ENCODE measurements around the gene ERC2. TPM values are rescaled to one million over a fixed set of nuclear protein-coding genes. Genes with fewer than 3 reads are reported as not detected.
A peak's percentile ranks its signal among the peaks of the same experiment; 100 is the strongest.

The ERC2 gene
- polyA plus RNA-seq, 1 experiment, result 0.07 TPM

DNA sequence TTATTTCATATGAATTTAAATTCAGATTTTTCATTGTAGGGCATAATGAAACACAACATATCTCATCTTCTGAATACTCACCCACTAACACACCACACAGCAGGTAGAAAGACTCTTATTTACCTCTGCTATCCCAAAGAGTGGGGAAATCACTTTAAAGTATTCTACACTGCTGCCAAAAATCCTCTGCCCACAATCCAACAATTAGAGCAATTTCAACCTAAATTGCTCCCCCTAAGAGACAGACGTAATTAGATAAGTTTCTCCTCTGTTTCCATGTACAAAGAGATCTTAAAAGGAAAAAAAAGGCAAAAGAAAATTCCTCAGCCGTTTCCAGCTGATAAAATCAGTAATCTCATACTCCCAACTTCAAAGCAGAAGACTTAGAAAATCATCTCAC, 331.8 kb downstream of the ERC2 start:
- no peak for DNase-seq (ENCODE audit: low read depth)
- POLR2A ChIA-PET, result no interaction called here
- Histone ChIP-seq H3K27me3 (ENCODE audit: control insufficient read depth, insufficient read depth, low read length) (no peaks in the 10 kb centered on the region), H3K4me3 (ENCODE audit: low read depth, low read length) (no peak overlapping the region), H3K36me3 (ENCODE audit: control insufficient read depth, insufficient read depth, low read length) (no peaks in the 10 kb centered on the region)
- TF ChIP-seq, protein P1, sequence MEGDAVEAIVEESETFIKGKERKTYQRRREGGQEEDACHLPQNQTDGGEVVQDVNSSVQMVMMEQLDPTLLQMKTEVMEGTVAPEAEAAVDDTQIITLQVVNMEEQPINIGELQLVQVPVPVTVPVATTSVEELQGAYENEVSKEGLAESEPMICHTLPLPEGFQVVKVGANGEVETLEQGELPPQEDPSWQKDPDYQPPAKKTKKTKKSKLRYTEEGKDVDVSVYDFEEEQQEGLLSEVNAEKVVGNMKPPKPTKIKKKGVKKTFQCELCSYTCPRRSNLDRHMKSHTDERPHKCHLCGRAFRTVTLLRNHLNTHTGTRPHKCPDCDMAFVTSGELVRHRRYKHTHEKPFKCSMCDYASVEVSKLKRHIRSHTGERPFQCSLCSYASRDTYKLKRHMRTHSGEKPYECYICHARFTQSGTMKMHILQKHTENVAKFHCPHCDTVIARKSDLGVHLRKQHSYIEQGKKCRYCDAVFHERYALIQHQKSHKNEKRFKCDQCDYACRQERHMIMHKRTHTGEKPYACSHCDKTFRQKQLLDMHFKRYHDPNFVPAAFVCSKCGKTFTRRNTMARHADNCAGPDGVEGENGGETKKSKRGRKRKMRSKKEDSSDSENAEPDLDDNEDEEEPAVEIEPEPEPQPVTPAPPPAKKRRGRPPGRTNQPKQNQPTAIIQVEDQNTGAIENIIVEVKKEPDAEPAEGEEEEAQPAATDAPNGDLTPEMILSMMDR (IDR thresholded peaks at IDR 0.05; ENCODE audit: insufficient read depth, low read depth, low read length), result no peak
- CTCF ChIA-PET, result interaction anchor here (0.6 kb wide), 1 partner anchor 9 kb away, joined by 3 read pairs; no protein-coding TSS in a partner anchor

DNA sequence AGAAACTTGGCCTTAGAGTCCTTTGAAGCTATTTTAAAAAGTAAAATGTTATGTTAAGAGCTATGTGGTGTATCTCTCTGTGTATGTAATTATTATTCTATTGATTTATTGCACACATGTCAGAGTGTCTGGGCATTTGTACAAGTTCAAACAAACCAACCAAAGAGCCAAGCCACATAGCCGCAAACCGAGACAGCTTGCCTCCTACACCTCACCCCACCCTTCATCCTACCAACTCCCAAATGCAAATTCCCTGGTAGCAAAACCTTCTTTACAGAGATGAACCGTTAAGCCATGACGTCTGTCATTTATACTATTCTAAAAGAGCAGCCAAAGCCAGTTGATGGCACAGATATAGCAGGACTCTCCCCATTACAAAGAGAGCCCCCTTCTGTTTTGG, 332.3 kb downstream of the ERC2 start:
- TF ChIP-seq, protein P1 (IDR thresholded peaks at IDR 0.05; ENCODE audit: insufficient read depth, low read depth, low read length), result no peak

DNA sequence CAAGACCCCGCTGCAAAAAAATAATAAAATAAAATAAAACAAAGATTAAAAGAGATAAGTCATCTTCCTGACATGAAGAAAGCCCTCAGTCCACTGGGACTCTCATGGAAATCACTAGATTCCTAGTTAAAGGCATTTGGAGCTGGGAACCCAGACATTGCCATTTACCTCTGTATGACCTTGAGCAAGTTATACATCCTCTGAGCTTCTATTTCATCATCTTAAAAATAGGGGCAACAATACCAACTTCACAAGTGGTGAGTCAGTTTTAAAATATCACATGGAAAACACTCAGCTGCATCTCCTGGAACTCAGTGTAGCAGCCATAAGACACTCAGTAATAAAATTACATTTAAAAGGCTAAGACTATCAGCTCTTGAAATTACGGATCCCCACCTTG, 334.8 kb downstream of the ERC2 start:
- no peak overlapping the region for H3K4me3 ChIP-seq (ENCODE audit: low read depth, low read length)
- TF ChIP-seq, protein P1 (IDR thresholded peaks at IDR 0.05; ENCODE audit: insufficient read depth, low read depth, low read length), result no peak
- no peak for DNase-seq (ENCODE audit: low read depth)
- ChIA-PET POLR2A (interaction anchor here (0.5 to 1.4 kb wide), 2 partner anchors 13 to 1158 kb away, joined by 4 to 10 read pairs; no protein-coding TSS in a partner anchor), CTCF (interaction anchor here (0.7 kb wide), 1 partner anchor 9 kb away, joined by 3 read pairs; no protein-coding TSS in a partner anchor)
- no peaks in the 10 kb centered on the region for H3K27me3 ChIP-seq (ENCODE audit: control insufficient read depth, insufficient read depth, low read length)
- H3K36me3 ChIP-seq (ENCODE audit: control insufficient read depth, insufficient read depth, low read length), result no peaks in the 10 kb centered on the region

More for the DNA sequence above, 332.3 kb downstream of the ERC2 start:
- POLR2A ChIA-PET, result no interaction called here
- Histone ChIP-seq H3K27me3 (ENCODE audit: control insufficient read depth, insufficient read depth, low read length) (no peaks in the 10 kb centered on the region), H3K4me3 (ENCODE audit: low read depth, low read length) (no peak overlapping the region), H3K36me3 (ENCODE audit: control insufficient read depth, insufficient read depth, low read length) (no peaks in the 10 kb centered on the region)
- CTCF ChIA-PET, result interaction anchor here (0.6 to 1.7 kb wide), 2 partner anchors 10 to 19 kb away, joined by 3 to 4 read pairs; no protein-coding TSS in a partner anchor
- no peak for DNase-seq (ENCODE audit: low read depth)

DNA sequence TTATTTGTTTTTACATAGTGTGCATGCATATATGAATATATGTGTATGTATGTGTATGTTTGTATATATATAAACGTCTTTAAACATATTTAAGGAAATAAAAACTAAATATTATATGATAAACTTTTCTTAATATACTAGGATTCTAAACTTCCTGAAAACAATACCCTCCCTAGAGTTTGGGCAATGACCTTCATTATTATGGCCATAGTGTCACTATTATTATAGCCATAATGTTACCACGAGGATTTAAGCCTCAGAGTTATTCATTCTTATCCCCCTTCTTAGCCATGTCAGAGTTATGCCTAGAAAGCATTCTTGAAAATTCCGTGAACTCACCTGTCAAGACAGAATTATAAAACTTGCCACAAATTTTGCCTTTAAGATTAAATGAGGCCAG, 335.5 kb downstream of the ERC2 start:
- no peak for DNase-seq (ENCODE audit: low read depth)
- TF ChIP-seq, protein P1 (IDR thresholded peaks at IDR 0.05; ENCODE audit: insufficient read depth, low read depth, low read length), result no peak
- no peaks in the 10 kb centered on the region for H3K27me3 ChIP-seq (ENCODE audit: control insufficient read depth, insufficient read depth, low read length)
- H3K4me3 ChIP-seq (ENCODE audit: low read depth, low read length), result no peak overlapping the region
- ChIA-PET CTCF (no interaction called here), POLR2A (interaction anchor here (1.4 kb wide), 1 partner anchor 13 kb away, joined by 4 read pairs; no protein-coding TSS in a partner anchor)
- H3K36me3 ChIP-seq (ENCODE audit: control insufficient read depth, insufficient read depth, low read length), result no peaks in the 10 kb centered on the region

DNA sequence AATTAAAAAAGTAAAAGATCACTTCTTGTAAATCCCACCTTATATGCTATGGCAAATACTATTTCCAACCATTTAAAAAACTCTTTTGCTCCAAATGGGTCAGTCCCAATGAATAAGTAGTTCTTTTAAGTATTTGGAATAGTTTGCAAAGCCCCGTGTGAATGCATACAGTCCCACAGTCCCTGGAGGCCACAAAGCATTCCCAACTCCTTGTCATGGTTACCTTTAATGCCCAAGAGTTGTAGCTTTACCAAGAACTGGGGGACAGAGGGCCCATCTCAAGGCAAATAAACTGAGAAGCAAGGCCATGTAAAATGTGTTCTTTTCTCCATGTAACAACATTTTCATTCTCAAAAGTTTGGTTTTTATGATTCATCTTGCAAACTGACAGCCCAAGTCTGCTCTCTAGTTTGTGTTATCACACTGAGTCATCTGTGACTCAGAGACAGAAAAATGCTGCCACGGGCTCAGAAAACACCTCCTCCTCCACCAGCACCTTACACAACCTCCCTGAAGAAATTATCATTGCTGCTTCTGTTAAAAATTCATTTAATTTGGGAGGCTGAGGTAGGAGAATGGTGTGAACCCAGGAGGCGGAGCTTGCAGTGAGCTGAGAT, 336.2 kb downstream of the ERC2 start:
- DNase-seq (ENCODE audit: low read depth), result peak; percentile 86
- CTCF ChIA-PET, result no interaction called here
- H3K4me3 ChIP-seq (ENCODE audit: low read depth, low read length), result no peak overlapping the region

More for the DNA sequence above, 336.2 kb downstream of the ERC2 start:
- Histone ChIP-seq H3K27me3 (ENCODE audit: control insufficient read depth, insufficient read depth, low read length) (no peaks in the 10 kb centered on the region), H3K36me3 (ENCODE audit: control insufficient read depth, insufficient read depth, low read length) (no peaks in the 10 kb centered on the region)
- POLR2A ChIA-PET, result no interaction called here
- TF ChIP-seq, protein P1 (IDR thresholded peaks at IDR 0.05; ENCODE audit: insufficient read depth, low read depth, low read length), result no peak
